B cell (primary cell): ENCODE data around the gene AFF2. TPM values are rescaled to one million over a fixed set of nuclear protein-coding genes. Genes with fewer than 3 reads are reported as not detected.

Experiments
- ATAC-seq: fragments of 200-7000 bp; cut with Tn5 transposase; one replicate; pipeline ENCODE4 v1.10.0; 2021; ENCODE audit warnings: low read depth, mild to moderate bottlenecking, moderate number of reproducible peaks, moderate library complexity
- CTCF ChIA-PET: fragments of 350-600 bp; sonication (Branson Sonifier 250); formaldehyde crosslinking; loops from one replicate; lab custom pipeline; 2021; ENCODE audit warnings: antibody characterized with exemption, inconsistent platforms; lab: Charles Lee
- POLR2A ChIA-PET: fragments of 350-600 bp; sonication (Branson Sonifier 250); formaldehyde crosslinking; loops from one replicate; lab custom pipeline; 2021; ENCODE audit warnings: antibody characterized with exemption; lab: Charles Lee
- DNase-seq: peaks from one replicate; pipeline ENCODE4 v3.0.0; 2013
- H2AFZ ChIP-seq: 2 replicates; pipeline ENCODE4 v1.6.1; 2012; ENCODE audit warnings: mild to moderate bottlenecking, low read depth, low read length; ENCODE audit not compliant: insufficient read depth, poor library complexity, severe bottlenecking
- H3K27ac ChIP-seq, 2 donors: 1 replicate in 1 of 2; 2 replicates in 1 of 2; pipeline ENCODE4 v1.5.1; 2012 to 2013; ENCODE audit warnings: low read length in 2 of 2, mild to moderate bottlenecking in 2 of 2, moderate library complexity in 1 of 2
- H3K27me3 ChIP-seq, 4 experiments: fragments of 200-600 bp in 1 of 4; sonication (generic) in 1 of 4; replicated peaks in 1 of 4; 1 replicate in 2 of 4; 2 replicates in 2 of 4; pipeline versions ENCODE4 v1.6.1 to v1.7.0; 2013 to 2016; ENCODE audit warnings: low read length in 3 of 4, mild to moderate bottlenecking in 2 of 4, mixed read lengths in 1 of 4, moderate library complexity in 1 of 4; ENCODE audit not compliant: insufficient read depth in 4 of 4, control insufficient read depth in 3 of 4; ENCODE audit errors: control extremely low read depth in 1 of 4
- H3K36me3 ChIP-seq, 2 experiments: replicated peaks in 1 of 2; 1 replicate in 1 of 2; 2 replicates in 1 of 2; pipeline versions ENCODE4 v1.6.1 to v1.7.1; 2013; ENCODE audit warnings: low read length in 1 of 2; ENCODE audit not compliant: insufficient read depth in 2 of 2, control insufficient read depth in 1 of 2; ENCODE audit errors: control extremely low read depth in 1 of 2, extremely low read depth in 1 of 2
- H3K4me1 ChIP-seq, 2 donors: fragments of 200-600 bp in 1 of 2; sonication (generic) in 1 of 2; 1 replicate in 1 of 2; 2 replicates in 1 of 2; pipeline versions ENCODE4 v1.5.1 to v1.6.1; 2013 to 2017; ENCODE audit warnings: low read length in 2 of 2; ENCODE audit not compliant: control insufficient read depth in 2 of 2, insufficient read depth in 2 of 2
- H3K4me2 ChIP-seq: replicated peaks from 2 replicates; pipeline ENCODE3; 2012; ENCODE audit warnings: mild to moderate bottlenecking, low read depth, low read length; ENCODE audit not compliant: poor library complexity, severe bottlenecking
- H3K4me3 ChIP-seq, 5 experiments: fragments of 200-600 bp in 1 of 5; sonication (generic) in 1 of 5; 1 replicate in 3 of 5; 2 replicates in 2 of 5; pipeline versions ENCODE4 v1.5.1 to v1.7.0; 2011 to 2016; ENCODE audit warnings: low read length in 4 of 5, mild to moderate bottlenecking in 4 of 5, low read depth in 2 of 5, control low read depth in 1 of 5, moderate library complexity in 1 of 5; ENCODE audit not compliant: insufficient read depth in 1 of 5; ENCODE audit errors: control extremely low read depth in 1 of 5, extremely low read depth in 1 of 5
- H3K79me2 ChIP-seq: fragments of 200-600 bp; sonication (generic); one replicate; pipeline ENCODE4 v1.6.0; 2016; ENCODE audit warnings: low read length; ENCODE audit not compliant: control insufficient read depth, insufficient read depth
- H3K9ac ChIP-seq: fragments of 200-600 bp; sonication (generic); 2 replicates; pipeline ENCODE4 v1.6.1; 2017; ENCODE audit warnings: mild to moderate bottlenecking, low read length, moderate library complexity
- H3K9me3 ChIP-seq, 3 donors: one replicate each; pipeline versions ENCODE4 v1.6.1 to v1.7.1; 2013; ENCODE audit warnings: low read length in 2 of 3; ENCODE audit not compliant: control insufficient read depth in 2 of 3, insufficient read depth in 1 of 3; ENCODE audit errors: control extremely low read depth in 1 of 3
- H4K20me1 ChIP-seq: 2 replicates; pipeline ENCODE4 v1.6.0; 2012; ENCODE audit warnings: mild to moderate bottlenecking, low read length; ENCODE audit not compliant: insufficient read depth, control insufficient read depth, poor library complexity, severe bottlenecking
- H3K27ac Mint-ChIP-seq: one replicate; pipeline ENCODE4 v1.8.0; 2021; ENCODE audit warnings: mixed read lengths
- H3K27me3 Mint-ChIP-seq: one replicate; pipeline ENCODE4 v1.8.0; 2021; ENCODE audit warnings: mixed read lengths
- H3K4me1 Mint-ChIP-seq: one replicate; pipeline ENCODE4 v1.8.0; 2021; ENCODE audit warnings: mixed read lengths
- H3K4me3 Mint-ChIP-seq: one replicate; pipeline ENCODE4 v1.8.0; 2021; ENCODE audit warnings: mixed read lengths
- H3K9me3 Mint-ChIP-seq: one replicate; pipeline ENCODE4 v1.8.0; 2022; ENCODE audit warnings: mixed read lengths; ENCODE audit not compliant: insufficient read depth
- CTCF ChIP-seq: fragments of 200-600 bp; IDR thresholded peaks from one replicate; pipeline ENCODE4 v1.8.0; 2022; ENCODE audit warnings: antibody characterized with exemption, mild to moderate bottlenecking
- EZH2 ChIP-seq: IDR thresholded peaks from 2 replicates; pipeline ENCODE4 v1.6.1; 2012; ENCODE audit warnings: borderline replicate concordance, low read depth, mild to moderate bottlenecking, moderate library complexity, low read length; ENCODE audit not compliant: insufficient read depth, poor library complexity, severe bottlenecking
- WGBS: methylation state at CpG from one replicate; pipeline ENCODE4 v1.1.5; 2013; ENCODE audit warnings: missing lambda C conversion rate; ENCODE audit not compliant: insufficient coverage; 5-methylcytosine and 5-hydroxymethylcytosine counted together
- intact Hi-C: fragments of 100-400 bp; cut with micrococcal nuclease; formaldehyde crosslinking; loops from one replicate; pipeline ENCODE4 v1.10.0; 2022
- polyA plus RNA-seq: library from polyadenylated mRNA; depleted of rRNA; stranded (reverse); fragments of >200 nt; gene quantifications from 2 replicates; pipeline ENCODE4 v1.2.3, GENCODE V29; 2012
- total RNA-seq, 2 donors: library from RNA; stranded (reverse); fragments of 120-200 nt in 1 of 2; gene quantifications; 1 replicate in 1 of 2; 2 replicates in 1 of 2; pipeline versions ENCODE4 v1.2.3 to v1.2.4, GENCODE V29; 2013 to 2022

Gene AFF2
- total and polyA plus RNA-seq, 2 donors (not counting 1 experiment from before 2014, with no cell fraction given) = 0.06 to 12.0 TPM

GRCh38 chrX:148632444-148632843, 132.0 kb downstream of the AFF2 start:
- H4K20me1 ChIP-seq = no peaks in the 10 kb centered on the region
- H3K4me3 ChIP-seq = no peak overlapping the region
- Mint-ChIP-seq H3K27ac (no peak overlapping the region), H3K4me3 (no peak overlapping the region), H3K27me3 (no peaks in the 10 kb centered on the region), H3K9me3 (no peaks in the 10 kb centered on the region), H3K4me1 (no peaks in the 10 kb centered on the region)
- H3K4me2 ChIP-seq = no peak overlapping the region
- H2AFZ ChIP-seq = no peak overlapping the region
- no peaks in the 10 kb centered on the region for H3K36me3 ChIP-seq
- no peaks in the 10 kb centered on the region for H3K9me3 ChIP-seq
- no peak for ATAC-seq
- intact Hi-C loops = no loop called here
- H3K27me3 ChIP-seq = no peaks in the 10 kb centered on the region
- H3K9ac ChIP-seq = no peak overlapping the region
- CTCF ChIA-PET = no interaction called here
- H3K4me1 ChIP-seq = no peaks in the 10 kb centered on the region
- no peak overlapping the region for H3K27ac ChIP-seq
- POLR2A ChIA-PET = no interaction called here
- H3K79me2 ChIP-seq = no peaks in the 10 kb centered on the region
- no peak for TF ChIP-seq EZH2
- TF ChIP-seq CTCF = no peak
- no peak for DNase-seq
- WGBS = no CpG with 5 or more reads among the region's 2 CpGs

- H3K9ac ChIP-seq = no peak overlapping the region
Observed at GRCh38 chrX:148633218-148633908, 132.9 kb downstream of the AFF2 start.

More at GRCh38 chrX:148633218-148633908, 132.9 kb downstream of the AFF2 start:
- H3K27ac Mint-ChIP-seq = no peak overlapping the region
- Histone ChIP-seq H3K27me3 (no peaks in the 10 kb centered on the region), H3K4me1 (no peaks in the 10 kb centered on the region), H3K27ac (no peak overlapping the region), H4K20me1 (no peaks in the 10 kb centered on the region), H3K36me3 (no peaks in the 10 kb centered on the region), H3K79me2 (no peaks in the 10 kb centered on the region), H3K9me3 (no peaks in the 10 kb centered on the region), H3K4me2 (no peak overlapping the region), H2AFZ (no peak overlapping the region), H3K4me3 (no peak overlapping the region)
- no peak for DNase-seq
- 100% methylated on average over 1 of the region's 7 CpGs for WGBS
- no peaks in the 10 kb centered on the region for H3K9me3 Mint-ChIP-seq
- ChIA-PET POLR2A (no interaction called here), CTCF (no interaction called here)
- TF ChIP-seq EZH2 (no peak), CTCF (no peak)
- ATAC-seq = no peak
- intact Hi-C loops = no loop called here
- H3K4me3 Mint-ChIP-seq = no peak overlapping the region
- H3K4me1 Mint-ChIP-seq = no peaks in the 10 kb centered on the region
- no peaks in the 10 kb centered on the region for H3K27me3 Mint-ChIP-seq
